Adrenal gland (tissue), 5 donors: ENCODE results near the gene PDCD1LG2.

Source experiments
- CTCF ChIP-seq, 6 experiments: fragments of 450-650 bp in 4 of 6; fragments of 200-600 bp in 2 of 6; sonication (generic) in 1 of 6; IDR thresholded peaks; 1 replicate in 5 of 6; 2 replicates in 1 of 6; pipeline versions ENCODE4 v1.5.1 to v1.8.0; 2016 to 2021; ENCODE audit warnings: antibody characterized with exemption in 6 of 6, mild to moderate bottlenecking in 2 of 6, moderate library complexity in 1 of 6
- POLR2A ChIP-seq, 2 donors: fragments of 450-650 bp; IDR thresholded peaks; one replicate each; pipeline ENCODE4 v1.6.1; 2017; ENCODE audit warnings: antibody characterized with exemption in 2 of 2, mild to moderate bottlenecking in 2 of 2, moderate library complexity in 1 of 2
- donor health status: DM: no; HTN: no; CAD: no.

GRCh38 chr9:5510360-5510931 lies at the start of gene PDCD1LG2:
- TF ChIP-seq POLR2A (IDR thresholded peaks at IDR 0.05) = no peak
- TF ChIP-seq CTCF (IDR thresholded peaks at IDR 0.05) = no peak
